ENCODE results near the gene B3GLCT. TPM values are rescaled to one million over a fixed set of nuclear protein-coding genes. Genes with fewer than 3 reads are reported as not detected.
"Not testable (repeated sequence)": the region's sequence is repeated elsewhere in the genome, so short reads cannot be mapped to it uniquely, and the experiment has no call there.

Gene B3GLCT
- total RNA-seq, 2 donors from 2014 or later = 10.1 to 11.5 TPM

DNA sequence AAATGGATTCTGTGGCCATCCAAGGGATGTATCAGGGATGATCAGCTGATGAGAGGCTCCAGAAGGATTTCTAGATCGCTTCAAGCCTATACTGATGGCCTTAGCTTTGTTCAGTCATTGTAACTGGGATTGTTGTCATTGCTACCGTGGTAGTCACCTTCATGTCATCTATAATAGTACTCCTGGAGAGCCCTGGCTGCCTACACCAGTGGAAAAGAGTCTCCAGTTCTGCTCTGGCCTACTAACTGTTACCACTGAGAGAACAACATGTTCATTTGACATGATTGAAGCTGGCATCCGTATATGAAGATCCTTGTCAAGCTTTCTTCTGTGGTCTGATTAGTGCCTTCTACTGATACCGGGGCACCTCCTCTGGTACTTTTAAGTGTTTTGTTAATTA is 131.3 kb downstream of the B3GLCT start:
- WGBS, 2 experiments (ENCODE audit: insufficient coverage in 1 of 2, insufficient read length in 1 of 2) = 95% methylated on average over 4 of the region's 4 CpGs; no CpG with 5 or more reads in 1 of the 2 experiments
- Histone ChIP-seq H3K27me3 (ENCODE audit: control insufficient read depth, insufficient read depth, low read length, poor library complexity, severe bottlenecking) (no peaks in the 10 kb centered on the region), H3K4me1 (ENCODE audit: control insufficient read depth, insufficient read depth, low read length) (no peaks in the 10 kb centered on the region), H3K9me3 (ENCODE audit: control insufficient read depth, low read length) (no peaks in the 10 kb centered on the region), H3K36me3 (ENCODE audit: control insufficient read depth, insufficient read depth, low read length) (peaks cover 18% of the 10 kb centered on the region), H3K9ac (ENCODE audit: extremely low read depth, low read length, poor library complexity, severe bottlenecking) (no peak overlapping the region), H3K4me3 (ENCODE audit: low read length) (no peak overlapping the region), H3K27ac (ENCODE audit: low read depth, low read length) (no peak overlapping the region)
- H3K36me3 Mint-ChIP-seq (ENCODE audit: low read depth) = peaks cover 12% of the 10 kb centered on the region
- H3K27ac Mint-ChIP-seq = no peak overlapping the region
- no peak overlapping the region for H3K4me3 Mint-ChIP-seq
- no peak for DNase-seq
- H3K9me3 Mint-ChIP-seq = peaks cover 3% of the 10 kb centered on the region
- TF ChIP-seq, protein P1, sequence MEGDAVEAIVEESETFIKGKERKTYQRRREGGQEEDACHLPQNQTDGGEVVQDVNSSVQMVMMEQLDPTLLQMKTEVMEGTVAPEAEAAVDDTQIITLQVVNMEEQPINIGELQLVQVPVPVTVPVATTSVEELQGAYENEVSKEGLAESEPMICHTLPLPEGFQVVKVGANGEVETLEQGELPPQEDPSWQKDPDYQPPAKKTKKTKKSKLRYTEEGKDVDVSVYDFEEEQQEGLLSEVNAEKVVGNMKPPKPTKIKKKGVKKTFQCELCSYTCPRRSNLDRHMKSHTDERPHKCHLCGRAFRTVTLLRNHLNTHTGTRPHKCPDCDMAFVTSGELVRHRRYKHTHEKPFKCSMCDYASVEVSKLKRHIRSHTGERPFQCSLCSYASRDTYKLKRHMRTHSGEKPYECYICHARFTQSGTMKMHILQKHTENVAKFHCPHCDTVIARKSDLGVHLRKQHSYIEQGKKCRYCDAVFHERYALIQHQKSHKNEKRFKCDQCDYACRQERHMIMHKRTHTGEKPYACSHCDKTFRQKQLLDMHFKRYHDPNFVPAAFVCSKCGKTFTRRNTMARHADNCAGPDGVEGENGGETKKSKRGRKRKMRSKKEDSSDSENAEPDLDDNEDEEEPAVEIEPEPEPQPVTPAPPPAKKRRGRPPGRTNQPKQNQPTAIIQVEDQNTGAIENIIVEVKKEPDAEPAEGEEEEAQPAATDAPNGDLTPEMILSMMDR (conservative IDR thresholded peaks at IDR 0.05) = no peak
- H3K4me1 Mint-ChIP-seq = peaks cover 7% of the 10 kb centered on the region
- no peaks in the 10 kb centered on the region for H3K27me3 Mint-ChIP-seq (ENCODE audit: insufficient read depth)

DNA sequence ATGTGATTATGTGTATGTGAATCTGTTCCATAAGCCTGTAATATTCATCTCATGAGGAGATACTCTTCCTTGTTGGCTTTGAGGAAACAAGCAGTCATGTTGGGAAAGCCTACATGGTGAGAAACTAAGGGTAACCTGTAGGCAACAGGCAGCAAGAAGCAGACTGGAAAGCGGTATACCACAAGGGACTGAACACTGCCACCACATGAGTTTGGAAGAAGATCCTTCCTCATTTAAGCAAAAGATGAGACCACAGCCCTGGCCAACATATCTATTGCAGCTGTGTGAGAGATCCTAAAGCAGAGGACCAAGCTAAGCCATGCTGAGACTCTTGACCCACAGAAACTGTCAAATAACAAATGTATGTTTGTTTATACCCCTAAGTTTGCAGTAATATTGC is 134.8 kb downstream of the B3GLCT start:
- no peak for DNase-seq
- Mint-ChIP-seq H3K9me3 (peaks cover 34% of the 10 kb centered on the region), H3K4me3 (no peak overlapping the region), H3K27ac (no peak overlapping the region), H3K36me3 (ENCODE audit: low read depth) (peaks cover 7% of the 10 kb centered on the region), H3K27me3 (ENCODE audit: insufficient read depth) (no peaks in the 10 kb centered on the region), H3K4me1 (no peaks in the 10 kb centered on the region)
- Histone ChIP-seq H3K36me3 (ENCODE audit: control insufficient read depth, insufficient read depth, low read length) (peaks cover 4% of the 10 kb centered on the region), H3K9ac (ENCODE audit: extremely low read depth, low read length, poor library complexity, severe bottlenecking) (no peak overlapping the region), H3K4me3 (ENCODE audit: low read length) (no peak overlapping the region), H3K9me3 (ENCODE audit: control insufficient read depth, low read length) (no peaks in the 10 kb centered on the region), H3K27me3 (ENCODE audit: control insufficient read depth, insufficient read depth, low read length, poor library complexity, severe bottlenecking) (no peaks in the 10 kb centered on the region), H3K4me1 (ENCODE audit: control insufficient read depth, insufficient read depth, low read length) (no peaks in the 10 kb centered on the region), H3K27ac (ENCODE audit: low read depth, low read length) (no peak overlapping the region)
- WGBS, 2 experiments (ENCODE audit: insufficient coverage in 1 of 2, insufficient read length in 1 of 2) = 100% methylated on average over 1 of the region's 1 CpG
- TF ChIP-seq, protein P1 (conservative IDR thresholded peaks at IDR 0.05) = no peak

DNA sequence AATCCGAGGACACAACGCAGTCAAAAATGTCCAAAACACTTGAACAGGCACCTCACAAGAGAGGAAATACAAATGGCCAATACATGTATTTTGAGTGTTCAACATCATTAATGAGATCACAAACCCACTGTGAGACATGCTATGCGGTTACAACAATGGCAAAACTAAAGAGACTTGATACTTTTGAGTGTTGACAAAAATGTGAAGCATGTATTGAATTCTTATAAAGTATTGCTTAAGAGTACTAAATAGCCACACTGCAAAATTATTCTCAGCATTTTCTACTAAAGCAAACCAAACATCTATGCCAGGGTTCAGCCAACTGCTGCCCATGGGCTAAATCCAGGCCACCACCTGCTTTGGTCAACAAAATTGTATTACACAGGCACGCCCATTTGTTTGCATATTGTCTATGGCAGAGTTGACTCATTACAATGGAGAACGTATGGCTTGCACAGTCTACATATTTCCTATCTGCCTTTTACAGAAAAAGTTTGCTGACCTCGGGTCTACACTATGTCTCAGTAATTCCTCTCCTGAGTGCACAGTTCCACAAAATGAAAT is 135.3 kb downstream of the B3GLCT start:
- WGBS, 2 experiments (ENCODE audit: insufficient coverage in 1 of 2, insufficient read length in 1 of 2) = 86 to 94% methylated on average over 3 to 6 of the region's 6 CpGs
- no peak overlapping the region for H3K4me3 ChIP-seq (ENCODE audit: low read length)
- peaks cover 2% of the 10 kb centered on the region for H3K9me3 ChIP-seq (ENCODE audit: control insufficient read depth, low read length)
- no peak overlapping the region for H3K9ac ChIP-seq (ENCODE audit: extremely low read depth, low read length, poor library complexity, severe bottlenecking)
- H3K27ac Mint-ChIP-seq = no peak overlapping the region
- no peaks in the 10 kb centered on the region for H3K4me1 ChIP-seq (ENCODE audit: control insufficient read depth, insufficient read depth, low read length)
- no peak for DNase-seq
- H3K4me3 Mint-ChIP-seq = no peak overlapping the region
- no peaks in the 10 kb centered on the region for H3K36me3 ChIP-seq (ENCODE audit: control insufficient read depth, insufficient read depth, low read length)
- H3K36me3 Mint-ChIP-seq (ENCODE audit: low read depth) = peaks cover 3% of the 10 kb centered on the region
- H3K27me3 Mint-ChIP-seq (ENCODE audit: insufficient read depth) = no peaks in the 10 kb centered on the region
- TF ChIP-seq, protein P1 (conservative IDR thresholded peaks at IDR 0.05) = no peak
- no peak overlapping the region for H3K27ac ChIP-seq (ENCODE audit: low read depth, low read length)
- no peaks in the 10 kb centered on the region for H3K4me1 Mint-ChIP-seq
- H3K27me3 ChIP-seq (ENCODE audit: control insufficient read depth, insufficient read depth, low read length, poor library complexity, severe bottlenecking) = no peaks in the 10 kb centered on the region
- H3K9me3 Mint-ChIP-seq = peaks cover 36% of the 10 kb centered on the region

DNA sequence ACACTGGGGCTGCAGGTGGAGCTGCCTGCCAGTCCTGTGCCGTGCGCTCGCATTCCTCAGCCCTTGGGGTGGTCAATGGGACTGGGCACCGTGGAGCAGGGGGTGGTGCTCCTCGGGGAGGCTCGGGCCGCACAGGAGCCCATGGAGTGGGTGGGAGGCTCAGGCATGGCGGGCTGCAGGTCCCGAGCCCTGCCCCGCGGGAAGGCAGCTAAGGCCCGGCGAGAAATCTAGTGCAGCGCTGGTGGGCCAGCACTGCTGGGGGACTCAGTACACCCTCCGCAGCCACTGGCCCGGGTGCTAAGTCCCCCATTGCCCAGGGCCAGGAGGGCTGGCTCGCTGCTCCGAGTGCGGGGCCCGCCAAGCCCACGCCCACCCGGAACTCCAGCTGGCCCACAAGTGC is 139.8 kb downstream of the B3GLCT start:
- H3K27me3 ChIP-seq (ENCODE audit: control insufficient read depth, insufficient read depth, low read length, poor library complexity, severe bottlenecking); H3K4me3 Mint-ChIP-seq; H3K9me3 ChIP-seq (ENCODE audit: control insufficient read depth, low read length); H3K36me3 ChIP-seq (ENCODE audit: control insufficient read depth, insufficient read depth, low read length); H3K4me1 ChIP-seq (ENCODE audit: control insufficient read depth, insufficient read depth, low read length); H3K4me1 Mint-ChIP-seq; H3K27me3 Mint-ChIP-seq (ENCODE audit: insufficient read depth); H3K36me3 Mint-ChIP-seq (ENCODE audit: low read depth); DNase-seq; H3K27ac ChIP-seq (ENCODE audit: low read depth, low read length); H3K9ac ChIP-seq (ENCODE audit: extremely low read depth, low read length, poor library complexity, severe bottlenecking); H3K27ac Mint-ChIP-seq; H3K4me3 ChIP-seq (ENCODE audit: low read length): not testable (repeated sequence)
- peaks cover 64% of the 10 kb centered on the region for H3K9me3 Mint-ChIP-seq
- WGBS, 2 experiments (ENCODE audit: insufficient coverage in 1 of 2, insufficient read length in 1 of 2) = 92% methylated on average over 22 of the region's 22 CpGs; no CpG with 5 or more reads in 1 of the 2 experiments

DNA sequence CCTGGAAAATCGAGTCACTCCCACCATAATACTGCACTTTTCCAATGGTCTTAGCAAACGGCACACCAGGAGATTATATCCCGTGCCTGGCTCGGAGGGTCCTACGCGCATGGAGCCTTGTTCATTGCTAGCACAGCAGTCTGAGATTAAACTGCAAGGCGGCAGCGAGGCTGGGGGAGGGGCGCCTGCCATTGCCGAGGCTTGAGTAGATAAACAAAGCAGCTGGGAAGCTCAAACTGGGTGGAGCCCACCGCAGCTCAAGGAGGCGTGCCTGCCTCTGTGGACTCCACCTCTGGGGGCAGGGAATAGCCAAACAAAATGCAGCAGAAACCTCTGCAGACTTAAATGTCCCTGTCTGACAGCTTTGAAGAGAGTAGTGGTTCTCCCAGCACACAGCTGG is 141.1 kb downstream of the B3GLCT start:
- not testable (repeated sequence) for H3K4me3 Mint-ChIP-seq; H3K36me3 Mint-ChIP-seq (ENCODE audit: low read depth); H3K27me3 Mint-ChIP-seq (ENCODE audit: insufficient read depth); H3K4me3 ChIP-seq (ENCODE audit: low read length); DNase-seq; H3K4me1 Mint-ChIP-seq; H3K4me1 ChIP-seq (ENCODE audit: control insufficient read depth, insufficient read depth, low read length); H3K27ac Mint-ChIP-seq; H3K9me3 ChIP-seq (ENCODE audit: control insufficient read depth, low read length); H3K27ac ChIP-seq (ENCODE audit: low read depth, low read length); H3K27me3 ChIP-seq (ENCODE audit: control insufficient read depth, insufficient read depth, low read length, poor library complexity, severe bottlenecking); H3K36me3 ChIP-seq (ENCODE audit: control insufficient read depth, insufficient read depth, low read length); H3K9ac ChIP-seq (ENCODE audit: extremely low read depth, low read length, poor library complexity, severe bottlenecking)
- peaks cover 63% of the 10 kb centered on the region for H3K9me3 Mint-ChIP-seq
- 86 to 89% methylated on average over 10 to 12 of the region's 12 CpGs for WGBS, 2 experiments (ENCODE audit: insufficient coverage in 1 of 2, insufficient read length in 1 of 2)
